Activated CD4-positive, alpha-beta T cell treated with anti-CD3 and anti-CD28 coated beads for 36 hours (primary cell): ENCODE data around the gene ATG5. TPM values are rescaled to one million over a fixed set of nuclear protein-coding genes. Genes with fewer than 3 reads are reported as not detected.
"Not testable (repeated sequence)": the region's sequence is repeated elsewhere in the genome, so short reads cannot be mapped to it uniquely, and the experiment has no call there.

Experiments used
- ATAC-seq: fragments of 200-7000 bp; cut with Tn5 transposase; one replicate; pipeline ENCODE4 v1.10.0; 2021; ENCODE audit warnings: mild to moderate bottlenecking, moderate library complexity
- CTCF ChIA-PET: fragments of 350-600 bp; sonication (Branson Sonifier 250); formaldehyde crosslinking; loops from one replicate; lab custom pipeline; 2021; ENCODE audit warnings: antibody characterized with exemption; lab: Charles Lee
- POLR2A ChIA-PET: fragments of 350-600 bp; sonication (Branson Sonifier 250); formaldehyde crosslinking; loops from one replicate; lab custom pipeline; 2021; ENCODE audit warnings: antibody characterized with exemption, inconsistent platforms; lab: Charles Lee
- DNase-seq: peaks from one replicate; pipeline ENCODE4 v3.0.0-alpha.2; 2020
- H3K27ac Mint-ChIP-seq: one replicate; pipeline ENCODE4 v1.8.0; 2021; ENCODE audit warnings: mixed read lengths
- H3K27me3 Mint-ChIP-seq: one replicate; pipeline ENCODE4 v1.8.0; 2021; ENCODE audit warnings: mixed read lengths
- H3K36me3 Mint-ChIP-seq: one replicate; pipeline ENCODE4 v1.8.0; 2021; ENCODE audit warnings: low read depth, mixed read lengths
- H3K4me1 Mint-ChIP-seq: one replicate; pipeline ENCODE4 v1.8.0; 2021; ENCODE audit warnings: mixed read lengths
- H3K4me3 Mint-ChIP-seq: one replicate; pipeline ENCODE4 v1.8.0; 2021; ENCODE audit warnings: mild to moderate bottlenecking, moderate library complexity, mixed read lengths
- H3K9me3 Mint-ChIP-seq: one replicate; pipeline ENCODE4 v1.8.0; 2021; ENCODE audit warnings: low read depth, mixed read lengths
- intact Hi-C, 2 experiments: fragments of 100-400 bp; cut with DNase I in 1 of 2; cut with micrococcal nuclease in 1 of 2; formaldehyde crosslinking; loops; one replicate each; pipeline versions ENCODE4 v1.14.2 to v1.15.1; 2022 to 2024; cut with DNase I, micrococcal nuclease
- total RNA-seq, 2 experiments: library from RNA; stranded (reverse); gene quantifications; one replicate each; pipeline ENCODE4 v1.2.3, GENCODE V29; 2021

ATG5 gene
- total RNA-seq, 2 experiments from 2014 or later = 27.2 to 31.6 TPM

DNA sequence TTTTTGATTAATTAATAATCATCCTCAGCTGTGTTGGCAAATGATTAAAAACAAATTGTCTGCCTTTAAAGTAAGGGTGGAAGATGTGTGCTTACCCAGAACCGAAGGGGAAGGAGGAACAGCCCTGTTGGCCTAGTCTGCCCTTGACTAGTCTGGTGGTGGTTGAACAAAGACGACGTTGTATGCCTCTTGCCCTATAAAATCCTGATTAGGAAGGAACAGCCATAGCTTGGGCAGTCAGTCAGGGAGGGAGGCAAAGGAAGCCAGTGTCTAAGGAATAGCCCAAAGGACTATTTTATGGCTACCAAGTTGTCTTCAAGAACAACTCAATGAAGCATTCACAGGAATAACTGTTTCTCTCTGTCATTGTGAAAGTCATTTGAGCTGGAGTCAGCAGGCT lies 168.7 kb downstream of the ATG5 start:
- intact Hi-C loops = no loop called here
- H3K27me3 Mint-ChIP-seq = peaks cover 6% of the 10 kb centered on the region
- no peak for DNase-seq
- CTCF ChIA-PET = interaction anchor here (1.2 to 1.5 kb wide), 3 partner anchors 10 to 66 kb away, joined by 3 to 6 read pairs (median 5); no protein-coding TSS in a partner anchor
- peaks cover 2% of the 10 kb centered on the region for H3K9me3 Mint-ChIP-seq
- peaks cover 15% of the 10 kb centered on the region for H3K4me1 Mint-ChIP-seq
- no peak overlapping the region for H3K27ac Mint-ChIP-seq
- H3K4me3 Mint-ChIP-seq = no peak overlapping the region
- no peaks in the 10 kb centered on the region for H3K36me3 Mint-ChIP-seq
- POLR2A ChIA-PET = no interaction called here
- no peak for ATAC-seq

DNA sequence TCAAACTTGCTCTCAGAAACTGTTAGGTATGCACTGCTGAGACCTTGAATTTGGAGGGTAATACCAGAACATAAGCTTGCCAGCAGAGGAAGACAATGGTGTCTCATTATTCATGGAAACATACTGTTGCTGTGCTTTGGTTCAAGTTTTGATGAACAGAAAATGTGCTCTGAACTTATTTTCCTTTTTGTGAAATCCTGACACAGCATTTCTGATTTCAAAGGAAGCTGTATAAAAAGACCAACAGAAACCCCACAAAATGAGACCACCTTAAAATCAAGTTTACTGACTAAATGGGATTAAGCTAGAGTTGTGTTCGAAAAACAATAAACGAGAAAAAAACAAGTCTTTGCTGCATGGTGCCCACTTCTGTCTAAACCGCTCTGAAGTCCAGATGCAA lies 169.1 kb downstream of the ATG5 start:
- Mint-ChIP-seq H3K27ac (no peak overlapping the region), H3K36me3 (no peaks in the 10 kb centered on the region), H3K4me3 (no peak overlapping the region), H3K27me3 (peaks cover 4% of the 10 kb centered on the region), H3K4me1 (peaks cover 15% of the 10 kb centered on the region), H3K9me3 (peaks cover 2% of the 10 kb centered on the region)
- ChIA-PET POLR2A (no interaction called here), CTCF (interaction anchor here (1.2 to 1.5 kb wide), 3 partner anchors 9 to 67 kb away, joined by 3 to 6 read pairs (median 5); no protein-coding TSS in a partner anchor)
- ATAC-seq = no peak
- intact Hi-C loops = no loop called here
- no peak for DNase-seq

DNA sequence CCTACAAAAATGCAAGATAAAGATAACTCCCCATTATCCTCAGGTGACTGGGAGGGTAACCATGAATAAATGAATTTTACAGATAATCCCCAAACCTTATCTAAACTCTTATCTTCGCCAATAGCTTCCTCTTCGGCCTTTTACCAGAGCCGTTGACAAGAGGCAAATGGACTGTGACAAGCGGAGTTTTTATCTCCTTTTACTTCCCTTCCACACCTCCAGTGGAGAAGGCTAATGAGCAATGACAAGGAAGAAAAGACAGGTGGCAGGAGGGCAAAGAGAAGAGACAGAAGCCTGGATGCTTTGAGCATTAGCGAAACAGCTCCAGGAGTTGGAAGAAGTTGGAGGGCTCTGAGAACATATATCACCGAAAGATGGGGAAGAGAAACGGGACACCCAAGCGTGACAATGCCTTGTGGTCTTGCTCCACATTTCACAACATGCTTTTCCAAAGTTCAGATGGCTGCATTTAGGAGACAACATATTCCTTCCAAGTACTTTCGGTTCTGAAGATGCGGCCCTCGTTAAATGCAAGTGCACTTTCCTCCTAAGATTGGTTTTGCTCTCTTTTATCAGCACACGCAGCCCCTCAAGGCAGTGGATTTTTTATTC lies 170.2 kb downstream of the ATG5 start:
- Mint-ChIP-seq H3K27ac (no peak overlapping the region), H3K27me3 (peaks cover 4% of the 10 kb centered on the region)
- CTCF ChIA-PET = interaction anchor here (1.0 kb wide), 1 partner anchor 68 kb away, joined by 3 read pairs; no protein-coding TSS in a partner anchor

DNA sequence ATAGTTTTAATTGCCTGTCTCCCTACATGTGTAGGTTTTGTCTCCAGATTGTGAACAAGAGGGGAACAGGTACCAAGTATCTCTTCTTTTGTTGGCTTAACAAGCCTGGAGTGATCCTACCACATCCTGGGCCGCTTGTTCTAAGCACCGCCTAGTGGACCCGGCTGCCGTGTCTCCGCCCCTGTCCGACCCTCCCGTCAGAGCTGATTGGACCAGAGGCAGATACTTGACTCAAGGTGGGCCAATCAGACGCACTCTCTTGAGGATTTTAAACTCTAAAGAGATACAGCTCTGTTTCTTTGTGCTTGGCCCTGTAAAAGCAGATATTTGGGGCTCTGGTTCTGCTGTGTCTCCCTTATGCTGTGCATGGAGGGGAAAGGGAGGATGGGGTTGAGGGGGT lies 171.2 kb downstream of the ATG5 start:
- peaks cover 2% of the 10 kb centered on the region for H3K9me3 Mint-ChIP-seq
- ChIA-PET POLR2A (no interaction called here), CTCF (interaction anchor here (1.0 kb wide), 1 partner anchor 69 kb away, joined by 3 read pairs; no protein-coding TSS in a partner anchor)
- peaks cover 19% of the 10 kb centered on the region for H3K4me1 Mint-ChIP-seq
- DNase-seq (no peak), ATAC-seq (no peak)
- no peak overlapping the region for H3K4me3 Mint-ChIP-seq
- peaks cover 4% of the 10 kb centered on the region for H3K27me3 Mint-ChIP-seq
- H3K27ac Mint-ChIP-seq = no peak overlapping the region
- no peaks in the 10 kb centered on the region for H3K36me3 Mint-ChIP-seq
- intact Hi-C loops = no loop called here

More for the DNA sequence above, 170.2 kb downstream of the ATG5 start:
- no peak for DNase-seq
- H3K4me1 Mint-ChIP-seq = peaks cover 15% of the 10 kb centered on the region
- POLR2A ChIA-PET = no interaction called here
- H3K36me3 Mint-ChIP-seq = no peaks in the 10 kb centered on the region
- H3K4me3 Mint-ChIP-seq = no peak overlapping the region
- intact Hi-C loops = no loop called here
- no peak for ATAC-seq
- peaks cover 2% of the 10 kb centered on the region for H3K9me3 Mint-ChIP-seq

DNA sequence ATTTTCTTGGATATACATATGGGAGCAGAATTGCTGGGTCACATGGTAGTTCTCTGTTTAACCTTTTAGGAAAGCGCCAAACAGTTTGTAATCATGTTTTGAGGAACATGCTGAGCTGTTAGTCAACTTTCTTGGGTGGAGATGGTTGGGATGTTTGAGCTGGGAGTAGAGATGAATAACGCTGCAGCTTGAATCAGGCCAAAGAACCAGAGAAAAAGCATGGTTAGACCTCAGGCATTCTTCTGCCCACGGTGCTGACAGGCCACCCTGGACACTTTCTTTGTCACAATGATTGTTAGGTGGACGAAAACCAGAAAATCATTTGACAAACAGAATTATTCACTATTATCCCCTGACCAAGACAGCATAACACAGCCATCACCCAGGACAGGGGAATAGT lies 172.6 kb downstream of the ATG5 start:
- Mint-ChIP-seq H3K27ac (no peak overlapping the region), H3K4me1 (peaks cover 25% of the 10 kb centered on the region), H3K9me3 (peaks cover 2% of the 10 kb centered on the region), H3K4me3 (no peak overlapping the region), H3K36me3 (no peaks in the 10 kb centered on the region), H3K27me3 (peaks cover 4% of the 10 kb centered on the region)
- ATAC-seq (no peak), DNase-seq (no peak)
- intact Hi-C loops = no loop called here
- POLR2A ChIA-PET = no interaction called here
- CTCF ChIA-PET = interaction anchor here (1.0 to 1.9 kb wide), 2 partner anchors 10 to 32 kb away, joined by 3 to 8 read pairs; no protein-coding TSS in a partner anchor

DNA sequence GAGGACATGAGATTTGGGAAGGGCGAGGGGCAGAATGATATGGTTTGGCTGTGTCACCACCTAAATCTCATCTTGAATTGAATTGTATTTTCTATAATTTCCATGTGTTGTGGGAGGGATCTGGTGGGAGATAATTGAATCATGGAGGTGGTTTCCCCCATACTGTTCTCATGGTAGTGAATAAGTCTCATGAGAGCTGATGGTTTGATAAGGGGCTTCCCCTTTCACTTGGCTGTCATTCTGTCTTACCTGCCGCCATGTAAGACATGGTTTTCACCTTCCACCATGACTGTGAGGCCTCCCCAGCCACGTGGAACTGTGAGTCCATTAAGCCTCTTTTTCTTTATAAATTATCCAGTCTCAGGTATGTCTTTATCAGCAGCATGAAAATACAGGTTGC lies 173.1 kb downstream of the ATG5 start:
- not testable (repeated sequence) for H3K27ac Mint-ChIP-seq
- POLR2A ChIA-PET = interaction anchor here (0.6 kb wide), 1 partner anchor 12 kb away, joined by 3 read pairs; no protein-coding TSS in a partner anchor

DNA sequence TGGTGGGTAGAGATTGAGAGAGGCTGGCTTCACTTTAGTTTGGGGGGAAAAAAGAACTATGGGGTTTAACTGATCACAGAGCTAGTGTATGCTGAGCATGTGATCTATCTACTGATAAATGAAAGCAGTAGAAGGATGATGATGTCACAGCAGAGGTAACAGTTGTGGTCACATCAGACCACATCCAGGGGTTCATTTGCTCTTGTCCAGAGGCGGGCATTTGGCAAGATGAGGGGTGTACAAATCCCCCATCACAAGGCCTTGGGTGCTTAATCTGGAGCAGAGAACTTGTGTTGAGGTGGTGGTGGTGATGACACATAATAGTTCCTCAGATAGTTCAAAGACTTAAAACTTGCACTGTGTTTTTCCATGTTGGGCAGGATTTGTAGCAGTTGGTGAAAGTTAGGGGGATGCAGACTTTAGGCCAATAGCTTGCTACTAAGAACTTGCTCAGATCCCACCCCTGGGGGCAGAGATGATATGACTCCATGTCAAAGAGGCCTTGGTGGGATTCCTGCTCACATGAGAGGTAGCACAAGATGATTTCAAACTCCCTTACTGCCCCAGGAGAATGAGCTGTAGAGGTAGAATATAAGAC lies 176.0 kb downstream of the ATG5 start:
- ChIA-PET POLR2A (no interaction called here), CTCF (interaction anchor here (0.7 to 1.1 kb wide), 3 partner anchors 10 to 211 kb away, joined by 3 to 5 read pairs (median 4); no protein-coding TSS in a partner anchor)
- Mint-ChIP-seq H3K27me3 (peaks cover 2% of the 10 kb centered on the region), H3K4me3 (no peak overlapping the region), H3K27ac (peak overlapping the region; percentile 25), H3K4me1 (peaks cover 39% of the 10 kb centered on the region), H3K9me3 (peaks cover 2% of the 10 kb centered on the region), H3K36me3 (no peaks in the 10 kb centered on the region)
- intact Hi-C loops = no loop called here
- DNase-seq (no peak), ATAC-seq (peak; percentile 30)

More for the DNA sequence above, 173.1 kb downstream of the ATG5 start:
- H3K4me3 Mint-ChIP-seq, H3K36me3 Mint-ChIP-seq, DNase-seq, H3K9me3 Mint-ChIP-seq, intact Hi-C loops, H3K27me3 Mint-ChIP-seq: not testable (repeated sequence)
- H3K4me1 Mint-ChIP-seq = peaks cover 25% of the 10 kb centered on the region
- peak; percentile 58 for ATAC-seq
- CTCF ChIA-PET = interaction anchor here (1.0 to 1.9 kb wide), 2 partner anchors 11 to 33 kb away, joined by 3 to 8 read pairs; no protein-coding TSS in a partner anchor

DNA sequence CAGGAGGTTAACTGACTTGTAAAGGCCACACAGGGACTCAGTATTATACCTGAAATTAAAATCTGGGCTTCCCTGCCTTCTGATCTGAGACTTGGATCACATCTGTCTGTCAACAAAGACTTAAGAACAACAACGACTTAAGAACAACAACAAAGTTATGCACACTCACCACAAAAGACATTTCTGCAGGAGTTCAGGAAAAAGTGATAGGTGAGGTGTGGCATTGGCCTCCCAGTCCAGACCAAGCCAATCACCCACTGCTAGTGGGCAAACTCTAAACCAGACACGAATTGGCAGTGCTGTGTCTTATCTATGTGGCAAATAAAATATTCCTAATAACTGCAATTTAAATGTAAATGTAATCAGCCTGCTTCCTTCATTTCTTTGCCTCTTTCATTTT lies 178.1 kb downstream of the ATG5 start:
- Mint-ChIP-seq H3K27ac (no peak overlapping the region), H3K4me3 (no peak overlapping the region), H3K9me3 (peaks cover 2% of the 10 kb centered on the region), H3K4me1 (peaks cover 49% of the 10 kb centered on the region), H3K36me3 (no peaks in the 10 kb centered on the region), H3K27me3 (peaks cover 2% of the 10 kb centered on the region)
- intact Hi-C loops = no loop called here
- DNase-seq (no peak), ATAC-seq (no peak)
- CTCF ChIA-PET = interaction anchor here (2.1 kb wide), 1 partner anchor 9 kb away, joined by 5 read pairs; no protein-coding TSS in a partner anchor
- POLR2A ChIA-PET = no interaction called here

DNA sequence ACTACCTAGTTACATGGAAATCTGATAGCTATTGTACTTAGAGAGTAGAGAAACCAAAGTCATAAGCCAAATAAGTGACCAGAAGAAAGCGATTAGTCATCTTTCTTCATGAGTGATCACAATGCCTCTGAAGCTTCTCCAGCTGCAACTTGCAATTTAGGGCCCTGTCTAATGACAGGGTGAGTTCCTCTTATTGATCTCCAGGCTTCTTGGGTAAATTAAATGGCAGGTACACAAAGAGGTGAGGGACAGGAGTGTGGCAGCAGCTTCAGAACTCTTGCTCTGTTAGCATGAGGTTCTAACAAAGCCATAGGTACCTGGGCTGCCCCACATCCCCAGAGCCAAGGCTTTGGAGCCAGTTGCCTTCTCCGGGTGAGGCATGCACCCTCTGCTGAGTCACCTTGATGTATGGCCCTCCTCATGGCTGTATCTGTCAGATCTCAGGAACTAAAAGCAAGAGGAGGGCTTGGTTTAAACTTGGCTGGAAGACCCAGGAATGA lies 178.7 kb downstream of the ATG5 start:
- no peak overlapping the region for H3K4me3 Mint-ChIP-seq
- H3K27me3 Mint-ChIP-seq = peaks cover 2% of the 10 kb centered on the region
- no peaks in the 10 kb centered on the region for H3K36me3 Mint-ChIP-seq
- no peaks in the 10 kb centered on the region for H3K9me3 Mint-ChIP-seq
- ATAC-seq = no peak
- H3K4me1 Mint-ChIP-seq = peaks cover 49% of the 10 kb centered on the region
- ChIA-PET CTCF (interaction anchor here (1.2 to 2.1 kb wide), 2 partner anchors 10 to 17 kb away, joined by 4 to 5 read pairs; no protein-coding TSS in a partner anchor), POLR2A (no interaction called here)
- no peak for DNase-seq
- intact Hi-C loops = no loop called here
- no peak overlapping the region for H3K27ac Mint-ChIP-seq

DNA sequence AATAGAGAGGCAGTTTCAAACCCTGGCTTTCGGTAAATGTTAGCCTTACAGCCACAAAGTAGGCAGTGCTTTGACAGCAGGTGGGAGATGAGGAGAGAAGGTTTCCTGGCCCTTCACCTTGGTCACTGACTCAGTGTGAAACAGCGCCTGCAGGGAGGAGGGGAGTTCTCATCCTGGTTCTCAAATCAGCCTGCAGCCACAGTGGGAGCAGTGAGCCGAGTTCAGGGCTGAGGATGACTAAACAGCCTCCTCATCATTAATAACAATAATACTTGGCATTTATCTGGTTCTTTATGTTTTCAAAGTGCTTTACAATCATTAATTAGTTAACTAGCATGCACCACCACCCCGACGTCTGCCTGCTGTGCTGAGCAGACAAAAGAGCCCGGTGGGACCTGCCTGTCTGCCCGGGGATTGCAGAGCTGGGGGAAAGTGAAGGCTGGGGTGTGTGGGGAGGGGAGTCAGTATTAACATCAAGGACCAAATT lies 179.8 kb downstream of the ATG5 start:
- Mint-ChIP-seq H3K4me1 (peaks cover 56% of the 10 kb centered on the region), H3K4me3 (no peak overlapping the region), H3K27ac (no peak overlapping the region), H3K9me3 (no peaks in the 10 kb centered on the region), H3K27me3 (peaks cover 2% of the 10 kb centered on the region), H3K36me3 (no peaks in the 10 kb centered on the region)
- ATAC-seq (peak; percentile 9), DNase-seq (peak; percentile 56)
- POLR2A ChIA-PET = no interaction called here
- CTCF ChIA-PET = no interaction called here
- intact Hi-C loops = loop anchor here in 1 of 2 experiments (2.0 kb wide), 1 partner anchor 19 kb away; no protein-coding TSS in a partner anchor

DNA sequence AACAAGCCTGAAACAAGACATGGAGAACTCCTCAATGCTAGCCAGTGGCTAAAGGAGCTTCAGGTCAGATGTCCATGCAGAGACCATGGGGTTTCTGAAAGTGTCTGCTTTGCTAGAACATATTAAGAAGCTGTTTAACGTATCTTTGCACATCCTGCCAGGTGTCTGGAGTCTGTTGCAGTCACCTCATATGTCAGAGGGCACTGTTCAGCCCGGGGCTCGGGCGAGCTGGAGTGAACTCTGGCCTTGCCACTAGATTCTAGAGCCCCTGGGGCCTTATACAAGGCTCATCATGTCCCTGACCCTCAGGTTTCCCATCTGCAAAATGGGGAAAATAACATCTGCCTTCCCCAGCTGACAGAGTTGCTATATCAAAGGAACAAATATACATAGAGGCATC lies 180.4 kb downstream of the ATG5 start:
- H3K27me3 Mint-ChIP-seq = peaks cover 2% of the 10 kb centered on the region
- POLR2A ChIA-PET = no interaction called here
- intact Hi-C loops = loop anchor here in 1 of 2 experiments (2.0 kb wide), 1 partner anchor 20 kb away; no protein-coding TSS in a partner anchor
- DNase-seq (no peak), ATAC-seq (no peak)
- no peaks in the 10 kb centered on the region for H3K36me3 Mint-ChIP-seq
- peaks cover 61% of the 10 kb centered on the region for H3K4me1 Mint-ChIP-seq
- H3K4me3 Mint-ChIP-seq = no peak overlapping the region
- H3K9me3 Mint-ChIP-seq = no peaks in the 10 kb centered on the region
- no peak overlapping the region for H3K27ac Mint-ChIP-seq
- CTCF ChIA-PET = no interaction called here
